GM21576 (cell line): Measurements from ENCODE around the gene MORN1.
A peak's percentile ranks its signal among the peaks of the same experiment; 100 is the strongest.
"Not testable (repeated sequence)": the region's sequence is repeated elsewhere in the genome, so short reads cannot be mapped to it uniquely, and the experiment has no call there.

Experiments used
- ATAC-seq: cut with Tn5 transposase; IDR thresholded peaks from one replicate; pipeline ENCODE4 v1.9.1; 2021; ENCODE audit warnings: mild to moderate bottlenecking, moderate library complexity; ENCODE audit not compliant: unreplicated experiment

The MORN1 gene

GRCh38 chr1:2391041-2391930, at the start of gene MORN1, which contains the start of gene RER1:
Gene MORN1, minus strand, starts transcription at chr1:2391554. Its CDS starts 21 bp downstream, at chr1:2391533.
Gene RER1, plus strand, starts transcription at chr1:2391841. Its CDS starts 3,950 bp downstream, at chr1:2395791.
- ATAC-seq: peak; percentile 84

- not testable (repeated sequence) for ATAC-seq
Measured at GRCh38 chr1:2440346-2440745, 49.0 kb upstream of the MORN1 start.

DNA sequence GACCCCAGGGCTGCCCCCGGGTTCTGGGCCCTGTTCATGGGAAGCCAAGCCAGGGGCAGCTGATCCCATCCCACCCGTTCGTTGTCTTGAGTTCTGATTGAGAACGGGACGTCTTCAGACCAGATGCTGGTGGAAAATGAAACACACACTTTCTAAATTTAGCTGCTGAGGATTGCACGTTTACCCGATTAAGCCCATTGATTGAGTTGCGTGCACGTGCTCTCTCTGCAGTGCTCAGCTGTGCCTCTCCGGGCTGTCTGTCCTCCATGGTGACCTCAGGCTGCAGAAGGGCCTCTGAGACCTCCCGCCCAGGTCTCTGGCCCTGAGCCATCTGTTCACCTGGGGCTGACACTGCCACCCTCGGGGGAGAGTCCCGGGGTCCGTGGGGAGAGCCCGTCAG, 48.0 kb upstream of the MORN1 start:
- no peak for ATAC-seq

GRCh38 chr1:2438641-2439040, 47.3 kb upstream of the MORN1 start:
- ATAC-seq: no peak

GRCh38 chr1:2438038-2438437, 46.7 kb upstream of the MORN1 start:
- no peak for ATAC-seq

- no peak for ATAC-seq
Measured at GRCh38 chr1:2437617-2438016, 46.3 kb upstream of the MORN1 start.

- no peak for ATAC-seq
Measured at GRCh38 chr1:2436876-2437275, 45.5 kb upstream of the MORN1 start.

DNA sequence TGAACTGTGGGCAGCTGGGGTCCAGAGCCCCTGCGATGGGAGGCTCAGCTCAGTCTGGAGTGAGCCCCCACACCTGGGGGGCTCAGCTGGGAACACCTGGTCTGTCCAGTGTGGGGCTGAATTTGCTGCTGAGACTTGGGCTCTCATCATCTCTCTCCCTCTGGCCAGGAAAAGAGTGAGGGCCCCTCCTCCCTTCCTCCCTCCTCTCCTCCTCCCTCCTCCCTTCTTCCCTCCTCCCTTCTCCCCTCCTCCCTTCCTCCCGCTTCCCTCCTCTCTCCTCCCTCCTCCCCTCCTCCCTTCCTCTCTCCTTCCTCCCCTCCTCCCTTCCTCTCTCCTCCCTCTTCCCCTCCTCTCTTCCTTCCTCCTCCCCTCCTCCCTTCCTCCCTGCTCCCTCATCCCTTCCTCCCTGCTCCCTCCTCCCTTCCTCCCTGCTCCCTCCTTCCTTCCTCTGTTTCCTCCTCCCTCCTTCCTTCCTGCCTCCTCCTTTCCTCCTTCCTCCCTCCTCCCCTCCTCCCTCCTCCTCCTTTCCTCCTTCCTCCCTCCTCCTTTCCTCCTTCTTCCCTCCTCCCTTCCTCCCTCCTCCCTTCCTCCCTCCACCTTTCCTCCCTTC, 44.5 kb upstream of the MORN1 start:
- no peak for ATAC-seq

GRCh38 chr1:2435091-2435490, 43.7 kb upstream of the MORN1 start:
- no peak for ATAC-seq

GRCh38 chr1:2433936-2434655, 42.7 kb upstream of the MORN1 start:
- ATAC-seq: no peak

GRCh38 chr1:2433196-2433595, 41.8 kb upstream of the MORN1 start:
- no peak for ATAC-seq

DNA sequence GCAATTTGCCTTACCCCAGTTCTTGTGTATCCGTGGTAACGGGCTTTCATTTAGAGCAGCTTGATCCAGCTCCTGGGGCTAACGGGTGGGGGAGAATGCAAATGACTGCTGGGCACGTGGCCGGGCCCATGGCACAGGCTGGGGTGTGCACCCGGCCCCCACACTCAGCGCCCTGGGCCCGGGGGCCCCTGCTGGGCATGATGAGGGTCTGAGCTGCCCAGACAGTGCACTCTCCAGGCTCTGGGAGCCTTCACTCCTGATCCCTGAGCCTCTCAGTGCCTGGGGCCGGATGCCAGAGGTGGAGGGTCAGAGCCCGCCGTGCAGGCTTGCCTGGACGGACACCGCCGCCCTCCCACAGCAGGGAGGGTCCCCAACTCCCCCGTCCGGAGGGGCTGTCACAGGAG, 41.1 kb upstream of the MORN1 start:
- no peak for ATAC-seq

DNA sequence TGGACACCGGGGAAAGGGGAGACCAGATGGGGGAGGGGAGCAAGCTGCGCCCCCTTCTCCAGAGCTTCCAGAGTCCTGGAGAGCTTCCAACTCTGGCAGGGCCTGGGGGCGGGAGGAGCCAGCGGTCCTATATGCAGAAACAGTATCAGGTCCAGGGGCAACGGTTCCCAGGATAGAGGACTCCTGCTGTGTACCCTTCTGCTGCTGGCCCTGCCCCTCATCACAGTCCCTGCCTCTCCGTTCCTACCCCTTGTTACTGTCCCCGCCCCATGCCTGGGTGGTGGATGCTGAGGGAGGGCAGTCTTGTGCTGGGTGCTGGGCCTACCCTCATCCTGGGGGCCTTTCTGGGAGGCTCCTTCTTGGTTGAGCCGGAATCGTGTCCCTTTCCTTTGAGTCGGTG, 40.2 kb upstream of the MORN1 start:
- ATAC-seq: no peak

DNA sequence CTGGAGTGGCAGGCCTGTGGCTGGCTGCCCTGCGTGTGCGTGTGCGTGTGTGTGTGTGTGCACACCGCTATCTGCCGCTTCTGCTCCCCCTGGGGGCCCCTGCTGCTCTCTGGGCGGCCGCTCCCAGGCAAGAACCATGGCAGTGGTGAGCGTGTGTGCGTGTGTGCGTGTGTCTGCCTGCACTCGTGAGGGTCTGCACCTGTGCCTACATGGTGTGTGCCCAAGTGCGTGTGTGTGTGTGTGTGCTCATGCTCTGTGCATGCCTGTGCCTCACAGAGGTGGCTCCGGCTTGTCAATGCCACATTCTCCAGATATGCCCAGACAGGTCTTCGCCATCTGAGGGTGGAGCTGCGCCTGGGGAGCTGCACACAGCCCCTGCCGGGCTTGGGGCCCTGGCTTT, 39.7 kb upstream of the MORN1 start:
- no peak for ATAC-seq

GRCh38 chr1:2430592-2430973, 39.2 kb upstream of the MORN1 start:
- no peak for ATAC-seq

DNA sequence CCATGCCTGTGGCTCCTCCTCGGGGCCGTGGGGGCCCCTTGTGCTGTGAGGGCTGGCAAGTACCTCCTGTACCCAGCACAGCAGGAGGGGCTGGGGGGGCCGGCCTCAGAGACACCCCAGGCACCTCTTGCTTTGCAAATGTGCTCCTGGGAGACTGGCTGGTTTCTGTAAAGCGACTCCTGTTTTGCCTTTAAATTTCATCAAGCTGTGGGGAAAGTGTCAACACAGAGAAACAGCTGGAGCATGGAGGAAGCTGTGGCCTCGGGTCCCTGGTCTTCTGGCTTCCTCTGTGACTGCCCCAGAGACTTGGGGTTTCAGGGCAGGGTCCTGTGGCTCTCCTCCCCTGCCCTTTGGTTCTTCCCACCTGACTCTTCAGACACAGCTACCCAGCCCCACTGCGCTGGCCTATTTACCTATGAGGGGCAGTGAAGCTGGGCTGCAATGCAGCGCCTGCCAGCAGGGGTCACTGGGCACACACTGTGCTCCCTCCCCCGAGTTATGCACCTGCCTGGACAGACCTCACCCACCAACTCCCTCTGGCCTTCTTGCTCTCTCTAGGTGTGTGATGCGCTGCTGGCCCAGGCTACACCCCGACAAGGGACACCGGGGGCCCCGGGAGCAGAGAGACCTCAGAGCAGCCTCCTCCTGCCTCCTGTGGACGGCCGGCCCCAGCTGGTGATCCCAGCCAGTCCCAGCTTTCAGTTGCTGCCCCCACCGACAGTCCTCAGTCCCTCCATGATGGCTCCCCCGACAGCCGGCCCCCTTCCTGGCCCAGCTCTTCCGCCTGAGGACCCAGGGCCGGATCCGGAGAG, 38.6 kb upstream of the MORN1 start:
- no peak for ATAC-seq

- ATAC-seq: no peak
Measured at GRCh38 chr1:2428490-2428889, 37.1 kb upstream of the MORN1 start.

GRCh38 chr1:2427976-2428375, 36.6 kb upstream of the MORN1 start:
- no peak for ATAC-seq

DNA sequence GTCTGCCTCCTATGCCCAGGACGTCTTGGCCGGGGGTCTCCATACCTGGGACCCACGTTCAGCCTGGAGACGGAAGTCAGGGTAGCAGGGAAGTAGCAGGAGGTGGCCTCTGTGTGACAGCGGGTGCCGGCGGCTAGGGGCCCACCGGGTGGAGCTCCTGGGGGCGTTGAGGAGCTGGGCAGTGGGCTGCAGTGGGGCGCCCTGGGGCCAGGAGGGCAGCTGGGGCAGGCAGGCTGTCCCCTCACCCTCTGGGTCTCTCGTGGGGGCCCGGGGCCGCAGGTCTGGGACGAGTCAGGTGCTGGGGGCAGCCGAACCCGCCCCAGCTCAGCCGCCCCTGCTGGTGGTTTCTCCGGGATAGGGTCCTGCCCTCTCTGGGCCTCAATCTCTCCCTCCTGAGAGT, 35.7 kb upstream of the MORN1 start:
- ATAC-seq: no peak

DNA sequence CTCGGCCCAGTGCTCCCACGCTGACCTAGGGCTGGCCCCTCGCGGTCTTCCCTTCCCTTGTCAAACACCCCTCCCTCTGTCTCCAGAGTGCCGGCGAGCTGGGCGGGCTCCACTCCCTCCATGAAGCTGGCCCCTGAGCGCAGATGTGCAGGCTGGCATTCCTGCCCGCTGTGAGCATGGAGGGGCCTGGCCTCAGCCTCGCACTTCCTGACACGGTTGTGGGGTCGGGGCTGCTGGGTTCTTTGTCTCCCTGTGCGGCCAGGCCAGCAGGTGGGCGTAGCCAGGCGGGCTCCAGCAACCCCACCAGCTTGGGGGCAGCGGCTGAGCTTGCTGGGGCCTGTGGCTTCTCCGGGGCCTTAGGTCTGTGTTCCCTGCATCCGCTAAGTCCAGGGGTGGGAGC, 35.2 kb upstream of the MORN1 start:
- ATAC-seq: no peak

GRCh38 chr1:2425892-2426291, 34.5 kb upstream of the MORN1 start:
- ATAC-seq: no peak
